Smooth muscle cell (in vitro differentiated cells): ENCODE measurements around the gene ANKRD62. TPM values are rescaled to one million over a fixed set of nuclear protein-coding genes. Genes with fewer than 3 reads are reported as not detected.

Experiments used
- DNase-seq: peaks from one replicate; lab custom pipeline; 2025; ENCODE audit not compliant: unreplicated experiment; lab: John Stamatoyannopoulos, UW
- H2AFZ ChIP-seq: fragments of 200-600 bp; sonication (generic); 2 replicates; pipeline ENCODE4 v1.6.0; 2016; ENCODE audit warnings: antibody characterized with exemption, low read depth, mild to moderate bottlenecking
- H3F3A ChIP-seq: fragments of 200-600 bp; sonication (generic); 2 replicates; pipeline ENCODE4 v1.6.0; 2017; ENCODE audit warnings: antibody characterized with exemption, low read depth
- H3K27ac ChIP-seq: fragments of 200-600 bp; sonication (generic); 2 replicates; pipeline ENCODE4 v1.5.1; 2016; ENCODE audit warnings: low read depth, mild to moderate bottlenecking
- H3K27me3 ChIP-seq: fragments of 200-600 bp; sonication (generic); 2 replicates; pipeline ENCODE4 v1.6.1; 2016; ENCODE audit warnings: low read depth, mild to moderate bottlenecking
- H3K36me3 ChIP-seq: fragments of 200-600 bp; sonication (generic); 2 replicates; pipeline ENCODE4 v1.5.1; 2016; ENCODE audit warnings: low read depth
- H3K4me1 ChIP-seq: fragments of 200-600 bp; sonication (generic); 2 replicates; pipeline ENCODE4 v1.5.1; 2016; ENCODE audit warnings: low read depth
- H3K4me2 ChIP-seq: fragments of 200-600 bp; sonication (generic); 2 replicates; pipeline ENCODE4 v1.6.0; 2016; ENCODE audit warnings: mild to moderate bottlenecking
- H3K4me3 ChIP-seq: fragments of 200-600 bp; sonication (generic); 2 replicates; pipeline ENCODE4 v1.5.1; 2016; ENCODE audit warnings: mild to moderate bottlenecking
- H3K79me2 ChIP-seq: fragments of 200-600 bp; sonication (generic); 2 replicates; pipeline ENCODE4 v1.6.0; 2016; ENCODE audit warnings: low read depth, mild to moderate bottlenecking
- H3K9ac ChIP-seq: fragments of 200-600 bp; sonication (generic); 2 replicates; pipeline ENCODE4 v1.6.0; 2016; ENCODE audit warnings: low read depth
- H3K9me3 ChIP-seq: fragments of 200-600 bp; sonication (generic); replicated peaks from 2 replicates; pipeline ENCODE4 v1.5.1; 2016; ENCODE audit warnings: low read depth
- H4K20me1 ChIP-seq: fragments of 200-600 bp; sonication (generic); 2 replicates; pipeline ENCODE4 v1.6.0; 2016; ENCODE audit warnings: low read depth
- CTCF ChIP-seq: fragments of 200-600 bp; sonication (generic); IDR thresholded peaks from 2 replicates; pipeline ENCODE4 v1.5.1; 2017; ENCODE audit warnings: borderline replicate concordance, mild to moderate bottlenecking, antibody characterized with exemption; ENCODE audit not compliant: insufficient read depth, poor library complexity, severe bottlenecking
- WGBS: methylation state at CpG from one replicate; pipeline ENCODE4 v1.1.7; 2016; ENCODE audit warnings: low lambda C conversion rate; 5-methylcytosine and 5-hydroxymethylcytosine counted together
- polyA plus RNA-seq: library from polyadenylated mRNA; unstranded; fragments of >200 nt; fragmentation: Nextera tagmentation; extraction: Ambion mirVana; gene quantifications from 2 replicates; pipeline ENCODE4 v1.2.1, GENCODE V29; 2016
- total RNA-seq: library from RNA; depleted of rRNA; stranded (reverse); fragments of >200 nt; gene quantifications from 2 replicates; pipeline ENCODE4 v1.2.3, GENCODE V29; 2014

Gene ANKRD62
- total and polyA plus RNA-seq, 2 experiments from 2014 or later = not detected

GRCh38 chr18:12059334-12060181, 34.1 kb upstream of the ANKRD62 start:
- no peak overlapping the region for H3K27ac ChIP-seq
- no peaks in the 10 kb centered on the region for H4K20me1 ChIP-seq
- no peaks in the 10 kb centered on the region for H3K36me3 ChIP-seq
- H3K27me3 ChIP-seq = no peaks in the 10 kb centered on the region
- no peak overlapping the region for H3K4me3 ChIP-seq
- H3F3A ChIP-seq = no peaks in the 10 kb centered on the region
- no peak for DNase-seq
- no peak for TF ChIP-seq CTCF
- WGBS = 88% methylated on average over 16 of the region's 16 CpGs
- H3K4me1 ChIP-seq = no peaks in the 10 kb centered on the region
- H2AFZ ChIP-seq = no peak overlapping the region
- no peaks in the 10 kb centered on the region for H3K9me3 ChIP-seq
- no peaks in the 10 kb centered on the region for H3K79me2 ChIP-seq
- no peak overlapping the region for H3K4me2 ChIP-seq
- no peak overlapping the region for H3K9ac ChIP-seq

DNA sequence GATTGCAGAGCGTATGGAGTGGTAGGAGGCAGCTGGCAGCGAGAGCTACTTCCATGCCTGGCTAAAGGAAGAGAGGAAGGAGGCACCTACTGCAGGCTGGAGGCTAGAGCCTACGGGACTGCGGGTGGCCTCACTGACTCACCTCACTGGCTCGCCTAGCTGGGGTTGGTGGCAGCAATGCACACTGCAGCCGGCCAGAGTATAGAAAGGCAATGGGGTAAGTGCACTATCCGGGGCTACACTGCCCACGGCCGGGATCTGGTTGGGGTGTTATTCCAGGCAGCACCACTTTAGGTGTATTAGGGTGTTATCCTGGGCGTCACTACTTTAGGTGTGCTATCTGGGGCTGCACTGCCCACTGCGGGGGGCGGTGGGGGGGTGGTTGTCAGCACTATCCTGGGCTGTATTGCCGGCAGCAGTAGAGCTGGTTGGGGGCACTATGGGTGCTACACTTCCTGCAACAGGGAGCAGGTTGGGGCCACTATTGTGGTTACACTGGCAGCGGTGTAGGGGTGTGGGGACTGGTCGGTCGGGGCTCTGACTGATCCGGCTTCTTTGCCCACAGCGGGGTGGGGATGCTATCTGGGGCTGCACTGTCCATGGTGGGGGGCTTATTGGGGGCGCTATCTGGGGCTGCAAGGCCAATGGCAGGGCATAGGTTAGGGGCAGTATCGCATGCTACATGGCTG, 33.3 kb upstream of the ANKRD62 start:
- H3K36me3 ChIP-seq = no peaks in the 10 kb centered on the region
- H3K4me1 ChIP-seq = no peaks in the 10 kb centered on the region
- H3F3A ChIP-seq = no peaks in the 10 kb centered on the region
- H3K9ac ChIP-seq = no peak overlapping the region
- WGBS = 71% methylated on average over 15 of the region's 20 CpGs
- H4K20me1 ChIP-seq = no peaks in the 10 kb centered on the region
- H3K27me3 ChIP-seq = no peaks in the 10 kb centered on the region
- no peak for DNase-seq
- H3K27ac ChIP-seq = no peak overlapping the region
- H3K4me3 ChIP-seq = no peak overlapping the region
- no peak for TF ChIP-seq CTCF
- H3K4me2 ChIP-seq = no peak overlapping the region
- no peaks in the 10 kb centered on the region for H3K9me3 ChIP-seq
- H3K79me2 ChIP-seq = no peaks in the 10 kb centered on the region
- no peak overlapping the region for H2AFZ ChIP-seq

DNA sequence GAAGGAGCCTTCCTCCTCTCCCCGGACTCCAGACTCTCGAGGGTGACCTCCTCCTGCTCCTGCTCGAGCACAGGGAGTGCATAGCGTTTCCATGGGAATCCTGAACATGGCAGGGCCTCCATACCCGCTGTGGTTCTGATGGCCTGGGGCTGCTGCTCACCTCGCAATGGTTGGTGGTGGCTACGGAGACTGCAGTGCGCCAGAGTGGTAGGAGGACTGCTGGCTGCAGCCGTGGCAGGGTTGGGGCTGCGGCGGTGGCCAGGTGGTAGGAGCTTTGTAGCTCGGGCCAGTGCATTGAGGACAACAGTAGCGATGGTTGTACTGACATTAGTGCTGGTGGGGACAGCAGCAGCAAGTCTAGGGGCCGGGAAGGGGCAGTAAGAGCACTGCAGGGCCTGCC, 32.0 kb upstream of the ANKRD62 start:
- no peaks in the 10 kb centered on the region for H3K79me2 ChIP-seq
- H4K20me1 ChIP-seq = no peaks in the 10 kb centered on the region
- no peak overlapping the region for H2AFZ ChIP-seq
- H3K4me3 ChIP-seq = no peak overlapping the region
- no peak overlapping the region for H3K4me2 ChIP-seq
- no peak for TF ChIP-seq CTCF
- no peaks in the 10 kb centered on the region for H3F3A ChIP-seq
- H3K36me3 ChIP-seq = no peaks in the 10 kb centered on the region
- no peaks in the 10 kb centered on the region for H3K9me3 ChIP-seq
- no peaks in the 10 kb centered on the region for H3K4me1 ChIP-seq
- H3K27ac ChIP-seq = no peak overlapping the region
- no peak for DNase-seq
- no peaks in the 10 kb centered on the region for H3K27me3 ChIP-seq
- 85% methylated on average over 14 of the region's 14 CpGs for WGBS
- H3K9ac ChIP-seq = no peak overlapping the region
